DOHH2 (cell line): ENCODE measurements around the gene SNTA1.

Experiments
- CTCF ChIP-seq: fragments of 200-600 bp; sonication (generic); IDR thresholded peaks from one replicate; pipeline ENCODE4 v1.5.1; 2014; ENCODE audit warnings: antibody characterized with exemption, mild to moderate bottlenecking, low read depth, low read length; ENCODE audit not compliant: poor library complexity, severe bottlenecking
- EZH2phosphoT487 ChIP-seq: fragments of 200-600 bp; sonication (generic); IDR thresholded peaks from 2 replicates; pipeline ENCODE4 v1.6.1; 2017; ENCODE audit warnings: borderline replicate concordance, mild to moderate bottlenecking, antibody characterized with exemption, low read length, moderate library complexity, mixed read lengths

GRCh38 chr20:33463332-33464101, 20.0 kb upstream of the SNTA1 start:
- TF ChIP-seq CTCF (no peak), EZH2phosphoT487 (no peak)
